ENCODE data around the gene ADSS1. TPM values are rescaled to one million over a fixed set of nuclear protein-coding genes. Genes with fewer than 3 reads are reported as not detected.
A peak's percentile ranks its signal among the peaks of the same experiment; 100 is the strongest.

Gene ADSS1
- total and polyA plus RNA-seq, 4 donors: 5.3 to 9.3 (median 7.1) TPM

GRCh38 chr14:104721505-104722431 is 2.3 kb upstream of the ADSS1 start:
- no peak overlapping the region for H3K4me3 ChIP-seq
- H3K27ac ChIP-seq (ENCODE audit: low read depth in 1 of 2, low read length in 1 of 2): peak overlapping the region in 1 of 2 donors; percentile 54
- WGBS, 2 donors: 85 to 89% methylated on average over 16 to 18 of the region's 18 CpGs
- H3K9me3 ChIP-seq (ENCODE audit: control insufficient read depth in 4 of 4, insufficient read depth in 3 of 4, low read length in 3 of 4): no peaks in the 10 kb centered on the region
- H3K36me3 ChIP-seq (ENCODE audit: control insufficient read depth in 4 of 4, insufficient read depth in 4 of 4, low read length in 4 of 4): peaks cover 0 to 28% (median 1%) of the 10 kb centered on the region in 4 donors
- TF ChIP-seq, protein P1, sequence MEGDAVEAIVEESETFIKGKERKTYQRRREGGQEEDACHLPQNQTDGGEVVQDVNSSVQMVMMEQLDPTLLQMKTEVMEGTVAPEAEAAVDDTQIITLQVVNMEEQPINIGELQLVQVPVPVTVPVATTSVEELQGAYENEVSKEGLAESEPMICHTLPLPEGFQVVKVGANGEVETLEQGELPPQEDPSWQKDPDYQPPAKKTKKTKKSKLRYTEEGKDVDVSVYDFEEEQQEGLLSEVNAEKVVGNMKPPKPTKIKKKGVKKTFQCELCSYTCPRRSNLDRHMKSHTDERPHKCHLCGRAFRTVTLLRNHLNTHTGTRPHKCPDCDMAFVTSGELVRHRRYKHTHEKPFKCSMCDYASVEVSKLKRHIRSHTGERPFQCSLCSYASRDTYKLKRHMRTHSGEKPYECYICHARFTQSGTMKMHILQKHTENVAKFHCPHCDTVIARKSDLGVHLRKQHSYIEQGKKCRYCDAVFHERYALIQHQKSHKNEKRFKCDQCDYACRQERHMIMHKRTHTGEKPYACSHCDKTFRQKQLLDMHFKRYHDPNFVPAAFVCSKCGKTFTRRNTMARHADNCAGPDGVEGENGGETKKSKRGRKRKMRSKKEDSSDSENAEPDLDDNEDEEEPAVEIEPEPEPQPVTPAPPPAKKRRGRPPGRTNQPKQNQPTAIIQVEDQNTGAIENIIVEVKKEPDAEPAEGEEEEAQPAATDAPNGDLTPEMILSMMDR (IDR thresholded peaks at IDR 0.05; ENCODE audit: control extremely low read depth, extremely low read depth): no peak
- ATAC-seq (ENCODE audit: insufficient read depth, low FRiP score): no peak
- DNase-seq: no peak
- no peaks in the 10 kb centered on the region for H3K27me3 ChIP-seq (ENCODE audit: control insufficient read depth in 3 of 3, insufficient read depth in 3 of 3, low read length in 2 of 3)
- no peak overlapping the region for H3K9ac ChIP-seq (ENCODE audit: insufficient read depth in 1 of 2, low read length in 2 of 2)
- peaks cover 0 to 15% (median 10%) of the 10 kb centered on the region in 5 donors for H3K4me1 ChIP-seq (ENCODE audit: control insufficient read depth in 5 of 5, insufficient read depth in 5 of 5, low read length in 5 of 5)

DNA sequence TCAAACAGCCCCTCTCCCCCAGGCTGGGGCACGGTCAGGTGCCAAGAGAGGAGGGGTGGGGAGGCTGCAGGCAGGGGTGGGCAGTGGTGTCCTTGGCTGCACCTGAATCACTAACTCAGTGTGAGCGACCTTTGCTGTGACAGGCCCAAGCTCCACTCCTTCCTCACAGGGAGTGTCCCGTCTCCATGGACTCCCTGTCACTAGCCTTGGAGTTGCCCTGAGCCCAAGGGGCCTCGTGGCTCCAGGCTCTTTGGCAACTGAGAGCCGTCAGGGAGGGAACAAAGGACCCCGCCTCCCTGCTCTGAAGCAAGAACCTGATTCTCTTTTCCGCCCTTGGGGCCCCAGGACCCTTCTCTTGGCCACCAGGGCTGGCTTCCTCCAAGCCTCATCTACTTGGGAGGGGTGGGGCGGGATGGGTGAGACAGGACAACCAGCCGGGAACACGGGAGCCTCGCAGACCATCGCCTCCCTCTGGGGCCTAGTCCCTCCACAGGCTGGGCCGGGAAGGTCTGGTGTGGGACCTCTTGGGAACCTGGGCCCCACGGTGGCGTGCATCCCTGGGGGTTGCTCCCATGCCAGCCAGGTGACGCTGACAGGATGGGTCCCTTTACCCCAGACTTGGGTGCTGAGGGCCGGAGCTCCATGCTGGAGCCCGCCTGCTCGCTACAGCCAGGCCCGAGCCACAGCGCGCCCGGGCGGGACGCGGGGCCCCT is 935 bp upstream of the ADSS1 start:
- peak overlapping the region in 1 of 2 donors; percentile 78 for H3K27ac ChIP-seq (ENCODE audit: low read depth in 1 of 2, low read length in 1 of 2)
- TF ChIP-seq, protein P1 (IDR thresholded peaks at IDR 0.05; ENCODE audit: control extremely low read depth, extremely low read depth): no peak
- peaks cover 0 to 20% (median 1%) of the 10 kb centered on the region in 4 donors for H3K36me3 ChIP-seq (ENCODE audit: control insufficient read depth in 4 of 4, insufficient read depth in 4 of 4, low read length in 4 of 4)
- WGBS, 2 donors: 49 to 50% methylated on average over 26 of the region's 26 CpGs
- no peaks in the 10 kb centered on the region for H3K9me3 ChIP-seq (ENCODE audit: control insufficient read depth in 4 of 4, insufficient read depth in 3 of 4, low read length in 3 of 4)
- ATAC-seq (ENCODE audit: insufficient read depth, low FRiP score) (no peak), DNase-seq (no peak)
- no peak overlapping the region for H3K9ac ChIP-seq (ENCODE audit: insufficient read depth in 1 of 2, low read length in 2 of 2)
- no peaks in the 10 kb centered on the region for H3K27me3 ChIP-seq (ENCODE audit: control insufficient read depth in 3 of 3, insufficient read depth in 3 of 3, low read length in 2 of 3)
- H3K4me1 ChIP-seq (ENCODE audit: control insufficient read depth in 5 of 5, insufficient read depth in 5 of 5, low read length in 5 of 5): peaks cover 0 to 15% (median 10%) of the 10 kb centered on the region in 5 donors
- no peak overlapping the region for H3K4me3 ChIP-seq

DNA sequence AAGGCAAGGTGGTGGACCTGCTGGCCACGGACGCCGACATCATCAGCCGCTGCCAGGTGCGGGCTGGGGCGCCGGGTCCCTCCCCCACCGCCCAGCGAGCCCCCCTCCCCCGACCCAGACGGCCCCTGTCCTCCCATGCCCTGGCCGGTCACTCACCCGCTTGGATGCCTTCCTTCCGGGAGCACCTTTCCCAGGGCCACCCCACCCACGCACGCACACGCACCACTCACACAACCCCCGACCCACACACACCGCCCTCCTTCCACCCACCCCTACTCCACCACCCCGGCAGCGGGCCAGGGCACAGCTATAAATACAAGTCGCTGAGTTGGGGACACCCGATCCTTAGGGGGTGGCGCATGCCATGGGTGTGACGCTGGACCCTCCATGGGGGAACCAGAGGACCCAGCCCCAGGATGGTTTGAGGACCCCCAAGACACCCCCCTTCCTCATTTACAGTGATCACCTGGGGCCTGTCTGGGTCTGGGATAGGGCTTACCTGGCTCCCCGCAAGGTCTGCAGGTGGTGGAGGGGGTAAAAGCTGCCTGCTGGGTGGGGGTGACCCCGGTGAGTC is 465 bp downstream of the ADSS1 start:
- H3K9ac ChIP-seq (ENCODE audit: insufficient read depth in 1 of 2, low read length in 2 of 2): no peak overlapping the region

More for the DNA sequence above, 465 bp downstream of the ADSS1 start:
- peak overlapping the region in 1 of 2 donors; percentile 97 for H3K27ac ChIP-seq (ENCODE audit: low read depth in 1 of 2, low read length in 1 of 2)
- WGBS, 2 donors: 7 to 9% methylated on average over 17 to 27 of the region's 27 CpGs
- H3K4me1 ChIP-seq (ENCODE audit: control insufficient read depth in 5 of 5, insufficient read depth in 5 of 5, low read length in 5 of 5): peaks cover 0 to 15% (median 10%) of the 10 kb centered on the region in 5 donors
- peak overlapping the region; percentile 59 for H3K4me3 ChIP-seq
- DNase-seq: peak; percentile 29 to 53 (median 40)
- H3K36me3 ChIP-seq (ENCODE audit: control insufficient read depth in 4 of 4, insufficient read depth in 4 of 4, low read length in 4 of 4): peaks cover 0 to 8% (median 1%) of the 10 kb centered on the region in 4 donors
- H3K9me3 ChIP-seq (ENCODE audit: control insufficient read depth in 4 of 4, insufficient read depth in 3 of 4, low read length in 3 of 4): no peaks in the 10 kb centered on the region
- no peaks in the 10 kb centered on the region for H3K27me3 ChIP-seq (ENCODE audit: control insufficient read depth in 3 of 3, insufficient read depth in 3 of 3, low read length in 2 of 3)
- TF ChIP-seq, protein P1 (IDR thresholded peaks at IDR 0.05; ENCODE audit: control extremely low read depth, extremely low read depth): no peak
- peak; percentile 20 for ATAC-seq (ENCODE audit: insufficient read depth, low FRiP score)

Measured in lung (tissue), 12 donors.